Measurements from ENCODE around the gene NME4. TPM values are rescaled to one million over a fixed set of nuclear protein-coding genes. Genes with fewer than 3 reads are reported as not detected.

NME4 gene
- polyA plus RNA-seq, 3 donors, result 26.7 to 31.4 (median 26.9) TPM

GRCh38 chr16:424623-425081 lies 27.7 kb downstream of the NME4 start:
- Mint-ChIP-seq H3K4me3 (peak overlapping the region; percentile 85 to 95), H3K36me3 (peaks cover 7% of the 10 kb centered on the region in 2 donors), H3K9me3 (peaks cover 0 to 9% (median 0%) of the 10 kb centered on the region in 7 donors), H3K27me3 (ENCODE audit: low read depth in 3 of 3) (peaks cover 31 to 42% (median 41%) of the 10 kb centered on the region in 3 donors), H3K4me1 (peaks cover 26% of the 10 kb centered on the region), H3K27ac (peak overlapping the region in 3 of 7 donors; percentile 18 to 68 (median 19))
- Histone ChIP-seq H3K36me3 (replicated peaks in 1 of 2; ENCODE audit: control insufficient read depth in 1 of 2, insufficient read depth in 2 of 2, low read length in 2 of 2) (no peaks in the 10 kb centered on the region), H3K4me2 (replicated peaks; ENCODE audit: extremely low read depth, low read length, poor library complexity, severe bottlenecking) (peak overlapping the region; percentile 74), H3K4me3 (replicated peaks in 1 of 3; ENCODE audit: low read depth in 2 of 3, low read length in 3 of 3) (peak overlapping the region; percentile 68 to 78 (median 69)), H2AFZ (ENCODE audit: insufficient read depth, low read depth, low read length, poor library complexity, severe bottlenecking) (peak overlapping the region; percentile 94), H3K27me3 (ENCODE audit: control insufficient read depth in 2 of 2, insufficient read depth in 2 of 2, low read length in 2 of 2) (peaks cover 0 to 24% of the 10 kb centered on the region in 2 donors), H3K9me3 (replicated peaks in 1 of 2; ENCODE audit: control insufficient read depth in 1 of 2, insufficient read depth in 1 of 2, low read length in 2 of 2) (no peaks in the 10 kb centered on the region), H3K27ac (ENCODE audit: low read depth in 1 of 2, low read length in 2 of 2) (no peak overlapping the region), H3K9ac (ENCODE audit: insufficient read depth, low read length, poor library complexity, severe bottlenecking) (peak overlapping the region; percentile 56), H3K4me1 (ENCODE audit: control insufficient read depth in 1 of 2, insufficient read depth in 2 of 2, low read length in 2 of 2) (peaks cover 24 to 31% of the 10 kb centered on the region in 2 donors), H4K20me1 (ENCODE audit: insufficient read depth, low read length) (peaks cover 12% of the 10 kb centered on the region), H3K79me2 (ENCODE audit: insufficient read depth, low read length) (peaks cover 4% of the 10 kb centered on the region)
- peak in 1 of 3 donors; percentile 16 for DNase-seq
- TF ChIP-seq CTCF (IDR thresholded peaks at IDR 0.05), result no peak
- WGBS (ENCODE audit: insufficient coverage), result 12% methylated on average over 30 of the region's 31 CpGs
- intact Hi-C loops (cut with micrococcal nuclease), result no loop called here

GRCh38 chr16:425082-425718 lies 28.2 kb downstream of the NME4 start, which contains the start of gene RAB11FIP3:
TSS of gene RAB11FIP3 (plus strand) at chr16:425649. CDS start at chr16:426007, 358 bp downstream.
- no peak for TF ChIP-seq CTCF (IDR thresholded peaks at IDR 0.05)
- WGBS (ENCODE audit: insufficient coverage), result 0% methylated on average over 73 of the region's 77 CpGs
- Histone ChIP-seq H3K9me3 (replicated peaks in 1 of 2; ENCODE audit: control insufficient read depth in 1 of 2, insufficient read depth in 1 of 2, low read length in 2 of 2) (no peaks in the 10 kb centered on the region), H4K20me1 (ENCODE audit: insufficient read depth, low read length) (peaks cover 12% of the 10 kb centered on the region), H3K4me1 (ENCODE audit: control insufficient read depth in 1 of 2, insufficient read depth in 2 of 2, low read length in 2 of 2) (peaks cover 24 to 31% of the 10 kb centered on the region in 2 donors), H3K79me2 (ENCODE audit: insufficient read depth, low read length) (peaks cover 4% of the 10 kb centered on the region), H3K4me3 (replicated peaks in 1 of 3; ENCODE audit: low read depth in 2 of 3, low read length in 3 of 3) (peak within 1 kb of the TSS; percentile 68 to 78 (median 69)), H3K27ac (ENCODE audit: low read depth in 1 of 2, low read length in 2 of 2) (peak within 1 kb of the TSS; percentile 39 to 60), H3K9ac (ENCODE audit: insufficient read depth, low read length, poor library complexity, severe bottlenecking) (peak within 1 kb of the TSS; percentile 56), H3K27me3 (ENCODE audit: control insufficient read depth in 2 of 2, insufficient read depth in 2 of 2, low read length in 2 of 2) (peaks cover 0 to 24% of the 10 kb centered on the region in 2 donors), H3K4me2 (replicated peaks; ENCODE audit: extremely low read depth, low read length, poor library complexity, severe bottlenecking) (peak within 1 kb of the TSS; percentile 90), H3K36me3 (replicated peaks in 1 of 2; ENCODE audit: control insufficient read depth in 1 of 2, insufficient read depth in 2 of 2, low read length in 2 of 2) (no peaks in the 10 kb centered on the region), H2AFZ (ENCODE audit: insufficient read depth, low read depth, low read length, poor library complexity, severe bottlenecking) (peak within 1 kb of the TSS; percentile 94)
- peak within 1 kb of the TSS; percentile 85 to 95 for H3K4me3 Mint-ChIP-seq
- intact Hi-C loops (cut with micrococcal nuclease), result no loop called here
- peaks cover 31 to 41% (median 40%) of the 10 kb centered on the region in 3 donors for H3K27me3 Mint-ChIP-seq (ENCODE audit: low read depth in 3 of 3)
- H3K36me3 Mint-ChIP-seq, result peaks cover 7% of the 10 kb centered on the region in 2 donors
- DNase-seq, result peak; percentile 54 to 66 (median 55)
- H3K9me3 Mint-ChIP-seq, result peaks cover 0 to 9% (median 0%) of the 10 kb centered on the region in 7 donors
- peaks cover 26% of the 10 kb centered on the region for H3K4me1 Mint-ChIP-seq
- peak within 1 kb of the TSS; percentile 19 to 91 (median 76) for H3K27ac Mint-ChIP-seq

Data from CD14-positive monocyte (primary cell).